ENCODE data around the gene CORT.
A peak's percentile ranks its signal among the peaks of the same experiment; 100 is the strongest.
"Not testable (repeated sequence)": the region's sequence is repeated elsewhere in the genome, so short reads cannot be mapped to it uniquely, and the experiment has no call there.

CORT gene

DNA sequence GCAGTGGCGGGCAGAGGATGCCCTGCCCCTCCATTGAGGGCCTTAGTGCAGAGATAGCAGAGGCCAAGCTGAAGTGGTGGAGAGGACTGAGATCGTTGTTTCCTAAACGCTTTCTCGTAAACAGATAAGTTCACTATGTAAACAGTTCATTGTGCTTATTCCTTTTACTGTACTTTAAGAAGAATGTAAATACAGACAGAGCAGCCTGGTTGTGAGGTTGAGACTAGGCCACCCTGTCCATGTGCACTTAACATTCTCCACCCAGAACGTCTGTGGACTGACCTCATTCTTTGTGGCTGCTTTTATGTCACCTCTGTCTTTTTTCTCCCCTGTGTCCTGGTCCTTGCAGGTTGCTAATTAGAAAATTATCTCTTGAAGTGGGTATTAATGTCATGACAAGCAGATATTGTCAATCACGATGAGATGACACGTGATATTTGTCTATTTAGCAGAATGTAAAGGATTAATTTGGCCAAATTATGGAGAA lies 11.1 kb upstream of the CORT start:
- no peak for DNase-seq (ENCODE audit: low spot score)

DNA sequence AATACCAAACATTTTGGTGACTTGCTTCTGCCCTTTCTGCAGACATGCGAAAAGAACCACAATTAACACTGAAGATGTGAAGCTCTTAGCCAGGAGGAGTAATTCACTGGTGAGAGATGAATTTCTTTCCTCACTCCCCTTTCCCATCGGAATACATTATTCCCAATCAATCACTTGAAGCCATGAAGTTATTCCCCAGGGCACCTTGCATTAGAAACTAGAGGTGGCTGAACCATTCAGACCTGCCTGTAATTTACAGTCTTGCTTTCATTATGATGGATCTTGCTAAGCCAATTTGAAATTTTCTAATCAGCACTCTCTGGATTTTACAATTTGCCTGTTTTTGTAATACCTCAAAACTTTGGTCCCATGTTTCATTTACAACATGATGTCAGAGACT lies 9.5 kb upstream of the CORT start:
- no peak for DNase-seq (ENCODE audit: low spot score)

DNA sequence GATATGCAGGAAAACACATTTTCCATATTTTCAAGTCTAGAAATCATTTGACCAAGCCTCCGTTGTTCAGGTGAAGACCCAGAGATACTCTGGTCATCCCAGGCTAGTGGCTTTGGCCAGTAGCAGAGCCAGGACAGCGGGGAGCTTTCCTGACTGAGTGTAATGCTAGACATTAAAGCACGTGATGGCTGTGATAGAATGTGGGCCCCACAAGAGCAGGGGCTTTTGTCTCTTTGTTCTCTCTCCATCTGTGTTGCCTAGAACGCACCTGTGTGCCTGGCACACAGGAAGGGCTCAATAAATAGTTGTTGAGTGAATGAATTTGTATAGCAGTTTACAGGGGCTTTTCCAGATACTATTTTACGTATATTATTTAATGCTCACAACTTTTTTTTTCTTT lies 9.0 kb upstream of the CORT start:
- DNase-seq (ENCODE audit: low spot score) = no peak

DNA sequence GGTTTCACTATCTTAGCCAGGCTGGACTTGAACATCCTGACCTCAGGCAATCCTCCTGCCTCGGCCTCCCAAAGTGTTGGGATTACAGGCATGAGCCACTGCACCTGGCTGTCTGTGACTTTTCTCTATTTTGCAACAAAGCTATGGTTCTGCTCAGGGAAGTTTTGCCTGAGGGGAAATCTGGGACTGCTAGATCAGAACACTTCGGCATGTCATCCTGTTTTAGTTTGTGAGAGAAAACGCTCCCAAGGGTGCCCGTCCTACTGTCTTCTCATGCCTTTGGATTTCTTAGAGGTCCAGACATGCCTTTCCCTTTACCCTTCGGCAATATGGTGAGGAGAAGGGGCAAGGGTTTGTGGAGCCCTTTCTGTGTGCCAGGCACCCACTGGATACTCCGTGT lies 5.6 kb upstream of the CORT start:
- DNase-seq (ENCODE audit: low spot score) = no peak

DNA sequence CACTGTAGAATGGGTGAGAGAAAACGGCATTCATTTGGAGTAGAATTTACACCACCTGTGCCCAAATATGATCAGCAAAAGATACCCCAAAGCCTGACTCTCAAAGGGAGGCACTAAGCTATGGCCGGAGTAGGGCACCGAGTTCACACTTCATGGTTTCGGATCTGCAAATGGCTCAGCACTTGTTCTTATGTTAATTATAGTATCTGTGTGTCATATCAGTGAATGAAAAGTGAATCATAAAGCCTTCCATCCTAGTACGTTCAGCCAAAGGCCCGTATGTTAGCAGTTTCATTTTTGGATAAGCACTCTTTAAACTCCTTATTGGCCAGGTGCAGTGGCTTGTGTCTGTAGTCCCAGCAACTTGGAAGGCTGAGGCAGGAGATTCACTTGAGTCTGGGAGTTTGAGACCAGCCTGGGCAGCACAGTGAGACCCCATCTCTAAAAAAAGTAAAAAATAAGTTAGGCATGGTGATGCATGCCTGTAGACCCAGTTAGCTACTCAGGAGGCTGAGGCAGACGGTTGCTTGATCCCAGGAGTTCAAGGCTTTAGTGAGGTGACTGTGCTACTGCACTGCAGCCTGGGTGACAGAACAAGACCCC lies 4.9 kb upstream of the CORT start:
- no peak for DNase-seq (ENCODE audit: low spot score)

DNA sequence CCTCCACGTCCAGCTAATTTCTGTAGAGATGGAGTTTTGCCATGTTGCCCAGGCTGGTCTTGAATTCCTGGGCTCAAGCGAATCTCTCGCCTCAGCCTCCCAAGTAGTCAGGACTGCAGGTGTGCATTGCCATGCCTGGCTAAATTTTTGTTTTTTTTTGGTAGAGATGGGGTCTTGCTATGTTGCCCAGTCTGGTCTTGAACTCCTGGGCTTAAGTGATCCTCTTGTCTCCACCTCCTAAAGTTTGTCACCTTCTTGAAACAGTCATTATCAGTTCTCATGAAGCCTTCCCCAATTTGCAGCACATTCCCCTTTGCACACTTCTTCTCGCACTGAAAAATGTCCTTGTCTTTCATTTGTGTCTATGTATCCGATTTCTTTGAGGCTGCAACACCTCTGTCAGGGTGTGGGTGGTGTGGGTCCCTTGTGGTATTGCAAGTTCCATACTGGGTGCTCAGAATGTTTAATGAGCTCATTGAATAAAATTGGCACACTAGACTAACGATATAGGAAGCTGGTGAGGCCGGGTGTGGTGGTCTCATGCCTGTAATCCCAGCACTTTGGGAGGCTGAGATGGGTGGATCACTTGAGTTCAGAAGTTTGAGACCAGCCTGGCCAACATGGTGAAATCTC lies 2.9 kb upstream of the CORT start:
- DNase-seq (ENCODE audit: low spot score) = no peak

DNA sequence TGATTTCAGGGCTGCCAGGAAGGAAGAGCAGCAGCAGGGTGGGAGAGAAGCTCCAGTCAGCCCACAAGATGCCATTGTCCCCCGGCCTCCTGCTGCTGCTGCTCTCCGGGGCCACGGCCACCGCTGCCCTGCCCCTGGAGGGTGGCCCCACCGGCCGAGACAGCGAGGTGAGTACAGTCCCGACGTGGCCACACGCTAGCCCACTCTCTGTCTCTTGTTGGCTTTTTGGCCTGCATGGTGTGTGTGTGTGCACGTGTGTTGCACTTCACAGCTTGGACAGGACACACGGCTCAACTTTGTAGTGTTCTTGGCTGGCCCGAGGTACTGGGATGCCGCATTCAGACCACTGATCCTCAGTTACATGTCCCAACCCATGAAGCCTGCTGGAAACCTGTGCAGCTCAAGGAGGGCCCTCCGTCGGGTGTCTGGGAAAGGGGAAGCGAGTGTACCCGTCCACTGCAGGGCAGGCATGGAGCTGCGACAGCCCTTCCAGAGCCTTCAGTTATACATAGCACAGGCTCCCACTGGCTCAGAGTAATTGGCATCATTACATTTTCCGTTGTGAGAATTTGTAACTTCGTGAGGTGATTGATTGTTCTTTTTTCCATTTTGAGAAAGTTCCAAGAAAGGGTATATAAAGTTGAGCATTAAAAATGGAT lies 454 bp downstream of the CORT start:
- no peak for DNase-seq (ENCODE audit: low spot score)

DNA sequence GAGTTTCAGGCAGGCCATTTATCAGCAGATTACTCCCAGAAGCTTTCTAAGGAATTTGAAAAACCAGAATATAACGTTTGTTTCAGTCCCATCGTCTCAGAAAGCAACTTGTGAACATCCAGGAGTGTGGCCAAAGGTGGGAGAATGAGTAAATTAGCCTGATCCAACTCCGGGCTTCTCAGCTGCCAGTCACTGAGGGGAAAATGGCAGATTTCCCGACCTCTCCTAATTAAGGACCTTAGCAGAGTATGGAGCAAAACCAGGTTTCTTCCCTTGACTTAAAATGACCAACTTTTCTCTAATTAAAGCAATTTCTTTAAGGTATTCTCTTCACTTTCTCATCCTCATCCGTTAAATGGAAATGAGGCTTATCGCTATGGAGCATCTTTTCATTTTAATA lies 1.0 kb downstream of the CORT start:
- no peak for DNase-seq (ENCODE audit: low spot score)

DNA sequence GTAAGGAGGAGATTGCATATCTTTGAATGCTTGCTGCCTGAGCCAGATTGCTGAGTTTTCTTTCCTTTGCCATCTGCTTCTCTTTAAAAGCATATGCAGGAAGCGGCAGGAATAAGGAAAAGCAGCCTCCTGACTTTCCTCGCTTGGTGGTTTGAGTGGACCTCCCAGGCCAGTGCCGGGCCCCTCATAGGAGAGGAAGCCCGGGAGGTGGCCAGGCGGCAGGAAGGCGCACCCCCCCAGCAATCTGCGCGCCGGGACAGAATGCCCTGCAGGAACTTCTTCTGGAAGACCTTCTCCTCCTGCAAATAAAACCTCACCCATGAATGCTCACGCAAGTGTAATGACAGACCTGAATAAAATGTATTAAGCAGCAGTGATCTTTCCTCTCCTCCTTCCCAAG lies 1.5 kb downstream of the CORT start:
- DNase-seq (ENCODE audit: low spot score) = no peak

DNA sequence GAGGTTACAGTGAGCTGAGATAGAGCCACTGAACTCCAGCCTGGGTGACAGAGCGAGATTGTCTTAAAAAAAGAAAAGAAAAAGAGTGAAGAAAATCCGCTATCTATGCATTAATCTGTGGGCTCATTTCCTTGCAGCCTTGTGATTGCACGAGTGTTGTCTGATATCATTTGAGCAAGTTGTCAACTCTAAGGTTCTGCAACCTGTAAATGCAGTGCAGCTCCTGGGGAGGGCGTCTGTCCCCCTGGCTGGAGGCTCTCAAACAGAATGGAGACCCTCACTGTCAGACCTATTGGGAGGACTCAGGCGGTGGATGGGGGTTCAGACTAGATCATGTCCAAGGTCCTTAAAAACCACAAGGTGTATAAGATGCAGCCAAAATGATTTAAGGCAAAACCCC lies 6.2 kb downstream of the CORT start:
- DNase-seq (ENCODE audit: low spot score) = no peak

DNA sequence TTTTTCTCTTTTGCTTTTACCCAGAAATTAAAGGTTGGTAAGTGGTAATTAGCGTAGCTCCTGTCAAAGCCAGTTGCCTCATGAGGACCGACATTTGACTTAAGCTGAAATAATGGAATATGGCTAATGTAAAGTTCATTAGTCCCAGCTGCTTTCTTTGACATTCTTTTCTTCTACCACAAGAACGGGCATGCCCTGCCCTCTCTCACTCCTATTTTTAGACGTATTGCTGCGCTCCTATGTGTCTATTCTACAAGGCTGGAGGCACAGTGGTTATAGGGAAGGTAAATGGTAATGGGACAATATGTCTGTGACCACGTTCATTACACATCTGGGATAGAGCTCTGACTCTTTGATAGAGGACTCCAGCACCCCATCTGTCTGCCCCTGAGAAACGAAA lies 6.8 kb downstream of the CORT start:
- no peak for DNase-seq (ENCODE audit: low spot score)

DNA sequence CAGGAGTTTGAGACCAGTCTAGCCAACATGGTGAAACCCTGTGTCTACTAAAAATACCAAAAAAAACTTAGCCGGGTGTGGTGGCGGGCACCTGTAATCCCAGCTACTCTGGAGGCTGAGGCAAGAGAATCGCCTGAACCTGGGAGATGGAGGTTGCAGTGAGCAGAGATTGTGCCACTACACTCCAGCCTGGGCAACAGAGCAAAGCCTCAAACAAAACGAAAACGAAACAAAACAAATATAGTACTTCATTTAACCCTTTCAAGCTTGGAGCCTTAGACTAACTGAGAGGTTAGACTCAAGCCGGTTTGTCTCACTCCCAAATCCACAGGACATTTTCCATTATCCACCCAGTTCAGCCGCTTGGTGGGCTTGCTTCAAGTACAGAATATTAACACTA lies 7.6 kb downstream of the CORT start:
- not testable (repeated sequence) for DNase-seq (ENCODE audit: low spot score)

DNA sequence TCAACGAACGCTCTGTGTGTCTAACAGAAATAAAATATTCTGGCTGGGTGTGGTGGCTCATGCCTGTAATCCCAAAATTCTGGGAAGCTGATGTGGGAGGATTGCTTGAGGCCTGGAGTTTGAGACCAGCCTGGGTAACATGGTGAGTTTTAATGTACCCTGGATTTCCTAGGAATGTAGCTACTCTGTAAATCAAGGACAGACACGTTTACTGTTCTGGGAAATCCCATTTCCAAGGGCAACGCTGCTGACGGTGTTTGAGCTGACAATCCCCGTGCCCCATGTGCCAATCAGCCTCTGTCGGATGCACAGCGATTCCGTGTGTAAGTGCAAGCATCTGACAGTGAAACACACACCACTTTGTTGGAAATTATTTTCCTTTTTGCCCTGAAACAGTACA lies 8.0 kb downstream of the CORT start:
- no peak for DNase-seq (ENCODE audit: low spot score)

DNA sequence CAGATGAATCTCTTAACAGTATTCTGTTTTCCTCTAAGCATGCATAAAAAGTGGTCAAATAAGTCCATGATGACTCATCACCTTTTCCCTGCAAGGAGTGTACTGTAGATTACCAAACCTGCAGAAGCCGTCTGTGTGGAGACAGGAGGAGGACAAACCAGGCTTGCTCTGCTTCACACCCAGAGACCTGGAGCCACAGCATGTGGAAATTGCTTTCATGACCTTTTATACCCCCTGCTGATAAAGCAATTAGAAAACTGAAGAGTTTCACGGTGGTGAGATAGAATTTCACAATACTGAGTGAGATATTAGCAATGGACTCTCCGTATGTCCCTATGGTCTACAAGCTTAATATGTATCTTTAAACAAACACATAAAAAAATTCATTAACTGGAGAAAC lies 9.4 kb downstream of the CORT start:
- DNase-seq (ENCODE audit: low spot score) = no peak

DNA sequence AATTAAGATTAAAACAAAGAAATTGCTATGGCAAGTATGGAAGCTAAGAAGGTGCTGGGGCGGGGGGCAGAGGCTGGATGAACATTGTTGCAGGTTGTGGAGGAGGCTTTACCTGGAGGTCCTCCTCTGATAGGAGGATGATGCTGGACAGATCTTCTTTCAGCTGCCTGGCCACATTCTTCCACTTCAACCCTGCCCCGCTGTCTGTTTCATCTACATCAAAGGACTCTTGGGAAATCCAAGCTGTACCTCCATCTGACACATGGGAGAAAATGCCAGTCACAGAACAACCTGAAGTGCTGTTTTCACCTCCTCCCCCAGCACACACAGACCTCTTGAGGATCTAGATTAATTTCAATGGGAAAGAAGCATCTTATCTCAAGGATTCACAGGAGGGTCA lies 17.2 kb downstream of the CORT start:
- no peak for DNase-seq (ENCODE audit: low spot score)

DNA sequence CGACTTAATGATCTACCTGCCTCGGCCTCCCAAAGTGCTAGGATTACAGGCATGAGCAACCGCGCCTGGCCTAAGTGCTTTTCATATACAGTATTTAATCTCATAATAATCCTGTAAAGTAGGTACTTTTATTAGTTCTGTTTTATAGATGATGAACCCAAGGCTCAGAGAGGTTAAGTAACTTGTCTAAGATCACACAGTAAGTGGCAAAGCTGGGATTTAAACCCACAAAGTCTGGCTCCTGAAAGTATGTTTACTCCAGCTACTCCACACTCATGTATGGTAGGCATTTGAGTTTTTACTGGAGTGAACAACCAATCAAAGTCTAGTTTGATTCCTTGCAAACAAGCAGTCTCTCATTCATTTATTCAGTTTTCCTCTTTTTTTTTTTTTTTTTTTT lies 20.2 kb downstream of the CORT start:
- DNase-seq (ENCODE audit: low spot score) = no peak

DNA sequence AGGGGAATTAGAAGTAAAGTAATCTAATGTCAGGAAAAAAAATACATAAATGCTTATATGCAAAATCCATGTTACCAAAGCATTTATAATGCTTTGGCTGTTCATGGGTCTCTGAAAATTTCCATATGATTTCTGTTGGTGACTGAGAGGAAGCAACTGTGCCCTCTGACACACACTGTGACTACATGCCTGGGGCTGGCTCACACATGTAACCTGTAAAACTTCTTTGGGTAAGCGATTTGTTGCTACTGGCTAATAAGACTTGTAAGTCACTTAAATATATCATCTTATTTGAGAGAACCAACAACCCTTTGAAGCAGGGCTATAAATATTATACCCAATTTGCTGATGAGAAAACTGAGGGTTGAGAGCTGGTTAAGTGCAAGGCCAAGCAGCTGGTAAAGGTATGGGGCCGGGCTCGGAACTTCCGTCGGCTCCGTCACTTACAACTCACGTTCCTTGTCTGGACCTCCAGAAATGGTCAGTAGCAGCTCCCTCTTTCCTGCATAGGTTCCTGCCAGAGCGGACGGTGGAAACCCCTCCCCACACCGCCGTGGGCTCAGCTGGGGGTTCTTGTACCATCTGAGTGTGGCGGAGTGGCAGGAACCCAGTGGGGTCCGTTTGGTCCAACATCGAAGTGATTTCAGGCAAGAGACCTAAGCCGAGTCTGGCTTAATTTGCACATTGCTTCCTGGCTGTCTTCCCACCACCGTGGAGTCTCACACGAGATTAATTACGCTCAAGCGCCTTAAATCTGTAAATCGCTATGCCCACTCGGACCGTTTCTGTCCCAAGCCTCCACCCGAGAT lies 21.8 kb downstream of the CORT start:
- DNase-seq (ENCODE audit: low spot score) = peak; percentile 56

DNA sequence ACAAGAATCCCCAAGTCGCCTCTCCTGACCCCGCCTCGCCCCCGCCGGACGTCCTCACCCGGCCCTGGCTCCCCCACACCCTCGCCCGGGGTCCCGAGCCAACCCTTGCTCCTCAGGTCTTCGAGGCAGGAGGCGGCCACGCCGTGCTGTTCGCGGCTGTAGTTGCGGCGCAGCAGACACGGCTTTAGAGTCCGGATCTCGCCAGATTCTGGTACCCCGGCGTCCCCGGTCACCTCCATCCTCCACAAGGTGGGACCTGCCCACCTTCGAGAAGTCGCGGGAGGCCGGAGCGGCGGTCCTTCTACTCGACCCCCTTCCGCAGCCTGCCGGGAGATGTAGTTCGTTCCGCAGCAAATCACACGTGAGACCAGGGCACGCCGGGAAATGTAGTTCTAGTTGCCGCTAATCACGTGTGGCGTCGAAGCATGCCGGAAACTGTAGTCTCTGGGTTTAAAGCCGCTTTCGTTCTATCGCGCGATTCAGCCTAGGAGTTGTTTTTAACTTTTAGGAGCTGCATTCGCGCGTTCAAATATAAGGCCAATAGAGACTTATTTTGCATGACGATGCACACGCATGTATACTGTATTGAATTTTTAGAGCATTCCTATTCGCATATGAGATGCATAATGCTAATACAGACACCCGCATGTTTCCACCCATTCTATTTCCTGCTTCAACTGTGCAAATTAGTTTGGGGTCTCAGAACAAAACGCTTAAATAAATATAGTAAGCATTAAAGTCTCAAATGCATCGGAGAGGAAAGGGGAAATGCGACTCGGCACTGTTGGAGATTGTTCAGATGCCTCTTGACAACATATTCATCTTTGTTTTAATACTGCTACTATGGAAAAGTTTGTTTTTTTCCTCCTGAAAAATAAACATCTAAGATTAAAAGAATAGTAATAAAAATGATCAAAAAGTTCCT lies 22.7 kb downstream of the CORT start, which contains the start of gene DFFA:
TSS of gene DFFA (minus strand) at position 310 of the 925 bp plus-strand sequence. CDS start at position 239, 71 bp downstream.
- peak; percentile 96 for DNase-seq (ENCODE audit: low spot score)

DNA sequence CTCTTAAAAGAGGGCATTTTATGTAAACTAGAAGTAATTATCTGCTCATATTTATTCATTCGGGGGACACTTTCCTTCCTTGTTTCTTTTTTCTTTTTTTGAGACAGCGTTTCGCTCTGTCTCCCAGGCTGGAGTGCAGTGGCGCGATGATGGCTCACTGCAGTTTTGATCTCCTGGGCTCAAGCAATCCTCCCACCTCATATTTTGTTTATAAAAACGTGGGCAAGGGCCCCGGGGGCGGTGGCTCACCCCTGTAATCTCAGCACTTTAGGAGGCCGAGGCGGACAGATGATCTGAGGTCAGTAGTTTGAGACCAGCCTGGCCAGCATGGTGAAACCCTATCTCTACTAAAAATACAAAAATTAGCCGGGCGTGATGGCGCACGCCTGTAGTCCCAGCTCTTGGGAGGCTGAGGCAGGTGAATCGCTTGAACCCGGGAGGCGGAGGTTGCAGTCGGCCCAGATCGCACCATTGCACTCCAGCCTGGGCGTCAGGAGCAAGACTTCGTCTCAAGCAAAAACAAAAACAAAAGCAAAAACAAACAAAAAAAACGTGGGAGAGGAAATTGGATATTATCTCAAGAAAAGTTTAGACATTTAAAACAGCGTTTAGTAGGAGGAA lies 23.4 kb downstream of the CORT start:
- DNase-seq (ENCODE audit: low spot score) = no peak

DNA sequence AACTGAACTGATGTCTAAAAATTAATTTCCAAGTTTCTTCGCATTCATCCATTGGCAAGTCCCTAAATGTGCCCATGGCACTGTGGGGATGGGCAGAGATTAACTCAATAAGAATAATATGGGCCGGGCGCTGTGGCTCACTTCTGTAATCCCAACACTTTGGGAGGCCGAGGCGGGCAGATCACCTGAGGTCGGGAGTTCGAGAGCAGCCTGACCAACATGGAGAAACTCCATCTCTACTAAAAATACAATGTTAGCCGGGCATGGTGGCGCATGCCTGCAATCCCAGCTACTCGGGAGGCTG lies 24.4 kb downstream of the CORT start:
- DNase-seq (ENCODE audit: low spot score) = not testable (repeated sequence)
